ENCODE data around the gene ZC3H7B. TPM values are rescaled to one million over a fixed set of nuclear protein-coding genes. Genes with fewer than 3 reads are reported as not detected.
A peak's percentile ranks its signal among the peaks of the same experiment; 100 is the strongest.

The ZC3H7B gene
- polyA plus RNA-seq, 2 of the 4 experiments (the other 2 are of a cell fraction), result 12.4 to 22.8 TPM

GRCh38 chr22:41308054-41308453 lies 6.7 kb downstream of the ZC3H7B start:
- DNase-seq (ENCODE audit: low read depth in 1 of 2, low spot score in 1 of 2) (no peak), ATAC-seq (peak in 1 of 2 experiments; percentile 36; a peak in 3 of 6 replicates), FAIRE-seq (no peak)
- H3K4me2 ChIP-seq, result no peak overlapping the region
- ChIA-PET CTCF (interaction anchor here (1.7 kb wide), 1 partner anchor 386 kb away, joined by 5 read pairs; no protein-coding TSS in a partner anchor), POLR2A (interaction anchor here (1.4 kb wide), 1 partner anchor 356 kb away, joined by 3 read pairs; the partner anchor contains the start of gene RBX1)
- WGBS (ENCODE audit: missing lambda C conversion rate), result 75% methylated on average over 3 of the region's 3 CpGs
- H3K4me1 ChIP-seq, result peaks cover 18% of the 10 kb centered on the region
- TF ChIP-seq RARB (CRISPR knock-in tag; IDR thresholded peaks at IDR 0.05), result no peak
- no peak for TF ChIP-seq CTCF (IDR thresholded peaks at IDR 0.05)
- no peak for TF ChIP-seq FOSL2 (IDR thresholded peaks at IDR 0.05)
- TF ChIP-seq FOSL2 (CRISPR knock-in tag; IDR thresholded peaks at IDR 0.05), result no peak
- no peak for TF ChIP-seq MAFK (IDR thresholded peaks at IDR 0.05; ENCODE audit: partially characterized antibody)
- TF ChIP-seq ZC3H11A (IDR thresholded peaks at IDR 0.05), result no peak
- TF ChIP-seq CHD4 (IDR thresholded peaks at IDR 0.05; ENCODE audit: borderline replicate concordance), result no peak
- TF ChIP-seq FOXS1 (CRISPR knock-in tag; IDR thresholded peaks at IDR 0.05), result no peak
- no peak for TF ChIP-seq MAX (IDR thresholded peaks at IDR 0.05)
- TF ChIP-seq CHD2 (IDR thresholded peaks at IDR 0.05; ENCODE audit: low read length, partially characterized antibody), result no peak
- TF ChIP-seq RAD21 (conservative IDR thresholded peaks at IDR 0.05 in 1 of 2, IDR thresholded peaks at IDR 0.05 in 1 of 2), result no peak
- no peak for TF ChIP-seq FOSB (CRISPR knock-in tag; IDR thresholded peaks at IDR 0.05)
- TF ChIP-seq EHMT2 (IDR thresholded peaks at IDR 0.05; ENCODE audit: low read depth), result no peak
- TF ChIP-seq HES2 (IDR thresholded peaks at IDR 0.05), result no peak
- TF ChIP-seq RFX5 (IDR thresholded peaks at IDR 0.05), result no peak
- no peak for TF ChIP-seq ZNF302 (CRISPR knock-in tag; IDR thresholded peaks at IDR 0.05)
- TF ChIP-seq HOXB5 (CRISPR knock-in tag; IDR thresholded peaks at IDR 0.05), result no peak
- no peak for TF ChIP-seq CEBPB (IDR thresholded peaks at IDR 0.05)
- H3K27ac ChIP-seq, result no peak overlapping the region
- no peaks in the 10 kb centered on the region for H3K9me3 ChIP-seq
- no peak overlapping the region for H3K4me3 ChIP-seq

GRCh38 chr22:41308544-41308947 lies 7.2 kb downstream of the ZC3H7B start:
- no peak overlapping the region for H3K27ac ChIP-seq
- peaks cover 15% of the 10 kb centered on the region for H3K4me1 ChIP-seq
- FAIRE-seq, result no peak
- ChIA-PET POLR2A (interaction anchor here (0.6 to 1.4 kb wide), 2 partner anchors 73 to 357 kb away, joined by 3 to 6 read pairs; partner anchors contain the start of genes RBX1 and TEF), CTCF (interaction anchor here (0.6 kb wide), 1 partner anchor 1722 kb away, joined by 3 read pairs; no protein-coding TSS in a partner anchor)
- ATAC-seq, result no peak
- WGBS (ENCODE audit: missing lambda C conversion rate), result 94% methylated on average over 7 of the region's 7 CpGs
- H3K4me2 ChIP-seq, result no peak overlapping the region
- no peaks in the 10 kb centered on the region for H3K9me3 ChIP-seq
- TF ChIP-seq RARB (CRISPR knock-in tag; IDR thresholded peaks at IDR 0.05) (no peak), HOXA7 (CRISPR knock-in tag; IDR thresholded peaks at IDR 0.05) (no peak), JUNB (IDR thresholded peaks at IDR 0.05) (no peak), TP53 (CRISPR knock-in tag; IDR thresholded peaks at IDR 0.05) (no peak), CHD2 (IDR thresholded peaks at IDR 0.05; ENCODE audit: low read length, partially characterized antibody) (no peak), RNF2 (IDR thresholded peaks at IDR 0.05; ENCODE audit: borderline replicate concordance, low read depth) (no peak)
- no peak for DNase-seq (ENCODE audit: low read depth in 1 of 2, low spot score in 1 of 2)
- no peak overlapping the region for H3K4me3 ChIP-seq

GRCh38 chr22:41310336-41310735 lies 9.0 kb downstream of the ZC3H7B start:
- FAIRE-seq, result no peak
- no peak overlapping the region for H3K27ac ChIP-seq
- H3K4me3 ChIP-seq, result no peak overlapping the region
- DNase-seq (ENCODE audit: low read depth in 1 of 2, low spot score in 1 of 2), result no peak
- H3K9me3 ChIP-seq, result no peaks in the 10 kb centered on the region
- POLR2A ChIA-PET, result no interaction called here
- no peak overlapping the region for H3K4me2 ChIP-seq
- TF ChIP-seq KDM5A (IDR thresholded peaks at IDR 0.05), result no peak
- no peak for TF ChIP-seq JUNB (IDR thresholded peaks at IDR 0.05)
- H3K4me1 ChIP-seq, result peaks cover 12% of the 10 kb centered on the region
- WGBS (ENCODE audit: missing lambda C conversion rate), result 90% methylated on average over 1 of the region's 1 CpG
- ATAC-seq, result no peak
- CTCF ChIA-PET, result interaction anchor here (2.1 kb wide), 1 partner anchor 9 kb away, joined by 4 read pairs; the partner anchor contains the start of gene ZC3H7B

Measured in A549 (cell line).